GM23338 (cell line): Measurements from ENCODE around the gene OR6C65.

Experiments used
- CTCF ChIP-seq, 2 experiments: fragments of 200-600 bp in 1 of 2; sonication (generic) in 1 of 2; conservative IDR thresholded peaks; 2 replicates each; pipeline versions ENCODE4 v1.5.1 to v1.6.1; 2016 to 2017; ENCODE audit warnings: antibody characterized with exemption in 2 of 2, low read depth in 2 of 2, mild to moderate bottlenecking in 2 of 2, moderate library complexity in 1 of 2
- ETS1 ChIP-seq: IDR thresholded peaks from 2 replicates; pipeline ENCODE4 v1.6.1; 2016; ENCODE audit warnings: antibody characterized with exemption
- EZH2 ChIP-seq: fragments of 200-600 bp; sonication (generic); IDR thresholded peaks from one replicate; pipeline ENCODE4 v1.8.0; 2017; ENCODE audit warnings: antibody characterized with exemption, mild to moderate bottlenecking, low read depth; ENCODE audit not compliant: unreplicated experiment
- EZH2phosphoT487 ChIP-seq: fragments of 200-600 bp; sonication (generic); IDR thresholded peaks from one replicate; pipeline ENCODE4 v1.8.1; 2018; ENCODE audit warnings: antibody characterized with exemption; ENCODE audit not compliant: unreplicated experiment
- REST ChIP-seq: IDR thresholded peaks from one replicate; pipeline ENCODE4 v1.6.1; 2018; ENCODE audit warnings: antibody characterized with exemption; ENCODE audit not compliant: unreplicated experiment

GRCh38 chr12:55365086-55365485 is 35.2 kb upstream of the OR6C65 start:
- TF ChIP-seq CTCF (conservative IDR thresholded peaks at IDR 0.05; ENCODE audit: low read depth in 2 of 2): no peak
- TF ChIP-seq EZH2phosphoT487: no peak
- no peak for TF ChIP-seq EZH2
- no peak for TF ChIP-seq ETS1
- TF ChIP-seq REST: no peak
